UCSD-AML1 (cell line): ENCODE results near the gene TENM3.

Source experiments
- DNase-seq: peaks from one replicate; lab custom pipeline; 2025; ENCODE audit not compliant: unreplicated experiment; lab: John Stamatoyannopoulos, UW

Gene TENM3

DNA sequence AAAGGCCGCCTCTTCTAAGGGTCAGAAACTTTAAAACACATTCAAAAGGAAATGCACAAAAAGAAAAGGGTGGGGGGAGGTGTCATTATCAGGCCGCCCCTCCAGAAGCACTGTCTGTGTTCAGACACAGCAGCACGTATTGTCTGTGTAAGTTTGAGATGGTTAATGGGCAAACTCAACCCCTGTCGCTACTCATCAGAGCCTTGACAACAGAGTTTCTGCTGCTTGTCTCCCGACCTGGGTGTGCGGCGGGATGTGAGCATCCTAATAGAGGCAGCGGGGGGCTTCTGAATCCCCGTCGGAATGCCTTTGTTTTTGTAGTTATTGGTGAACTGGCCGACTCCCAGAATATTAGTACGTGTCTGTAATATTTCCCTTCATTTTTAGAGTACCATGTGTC, 515.1 kb downstream of the TENM3 start:
- DNase-seq, result no peak

DNA sequence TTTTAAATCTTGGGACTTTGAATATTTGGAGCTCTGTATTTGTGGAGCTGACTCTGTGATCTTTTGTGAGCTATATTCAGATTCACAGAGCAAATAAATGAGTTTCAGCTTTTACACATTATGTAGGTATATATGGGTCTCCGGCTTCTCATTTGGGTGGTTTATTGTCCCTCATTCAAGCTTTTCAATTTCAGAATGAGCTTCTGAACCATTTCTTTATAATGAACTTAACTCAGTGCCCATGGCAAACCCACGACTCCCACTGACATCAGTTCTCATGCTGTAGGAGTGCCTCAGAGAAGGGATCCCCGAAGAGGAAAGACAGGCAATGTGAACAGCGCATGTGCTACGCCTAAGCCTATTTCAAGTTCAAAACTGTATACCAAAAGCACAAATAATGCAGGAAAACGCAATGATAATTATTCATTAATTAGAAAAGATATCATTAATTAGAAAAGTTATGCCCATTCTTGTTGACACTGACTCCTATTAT, 517.4 kb downstream of the TENM3 start:
- no peak for DNase-seq

DNA sequence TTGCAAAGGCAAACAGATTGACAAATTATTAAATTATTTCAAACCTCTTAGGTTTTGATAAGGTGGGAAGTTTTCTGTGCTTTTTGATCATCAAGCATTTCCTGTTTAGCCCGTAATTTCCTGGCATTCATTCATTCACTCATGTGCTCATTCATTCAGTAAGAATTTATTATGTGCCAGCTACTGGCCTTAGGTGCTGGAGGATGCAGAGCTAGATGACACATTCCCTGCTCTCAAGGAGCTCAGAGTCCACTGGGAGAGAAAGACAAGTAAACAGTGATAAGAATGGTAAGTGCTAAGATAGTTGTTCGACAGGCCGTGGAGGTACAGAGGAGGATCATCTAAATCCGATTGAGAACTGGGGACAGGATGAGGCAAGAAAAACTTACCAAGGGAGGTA, 520.9 kb downstream of the TENM3 start:
- no peak for DNase-seq

DNA sequence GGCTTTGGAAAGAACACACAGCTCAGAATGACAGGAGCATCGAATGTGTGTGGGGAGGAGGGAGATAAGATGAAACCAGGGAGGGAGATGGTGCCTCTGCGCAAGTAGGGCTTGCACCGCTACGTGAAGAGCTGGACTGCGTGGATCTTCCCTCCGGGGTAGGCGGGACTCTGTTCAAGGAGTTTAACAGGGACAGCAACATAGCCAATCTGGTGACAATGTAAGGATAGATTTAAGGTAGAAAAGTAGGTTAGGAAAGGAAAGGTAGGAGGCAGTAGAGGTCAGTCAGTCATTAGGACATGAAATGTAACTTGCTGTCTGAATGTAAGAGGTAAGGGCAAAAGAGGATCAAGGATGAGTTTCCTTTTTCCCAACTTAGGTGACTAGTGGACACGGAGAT, 521.4 kb downstream of the TENM3 start:
- DNase-seq, result no peak

DNA sequence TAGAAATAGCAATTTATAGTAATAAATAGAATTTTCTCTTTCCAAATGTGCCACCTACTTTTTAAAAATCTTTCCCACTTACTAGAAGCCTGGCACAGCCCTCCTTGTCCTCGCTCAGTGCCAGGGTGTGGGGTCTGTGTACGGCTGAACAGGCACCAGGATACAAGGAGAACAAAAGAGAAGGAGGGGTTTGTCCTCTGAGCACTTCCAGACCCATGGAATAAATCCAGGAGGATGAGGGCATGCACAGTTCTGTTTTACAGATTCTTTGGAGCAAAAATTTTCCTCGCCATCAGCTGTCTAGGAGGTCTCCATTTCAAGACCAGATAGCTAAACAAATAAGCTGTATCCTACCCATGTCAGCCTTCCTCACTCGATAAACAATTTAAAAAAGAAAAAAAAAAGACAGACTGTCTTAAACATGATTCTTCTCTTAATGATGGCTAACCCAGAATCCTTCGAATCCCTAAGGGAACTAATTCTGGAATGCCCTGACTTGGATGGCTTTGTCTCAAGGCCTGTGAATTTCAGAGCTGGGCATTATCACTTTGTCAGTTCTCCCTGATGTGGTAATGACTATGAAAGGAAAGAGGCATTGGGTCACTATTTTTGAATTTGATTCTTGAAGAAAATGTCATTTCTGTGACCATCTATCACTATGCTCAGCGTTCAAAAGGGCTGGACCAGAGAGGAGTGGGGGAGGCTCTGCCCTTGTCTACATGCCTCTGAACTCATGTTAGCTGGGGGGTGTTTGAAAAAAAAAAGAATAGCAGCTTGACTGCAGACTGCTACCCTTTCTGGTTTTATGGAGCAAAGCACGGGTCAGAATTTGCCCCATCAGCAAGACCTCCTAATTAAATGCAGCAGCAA, 523.0 kb downstream of the TENM3 start:
- no peak for DNase-seq

DNA sequence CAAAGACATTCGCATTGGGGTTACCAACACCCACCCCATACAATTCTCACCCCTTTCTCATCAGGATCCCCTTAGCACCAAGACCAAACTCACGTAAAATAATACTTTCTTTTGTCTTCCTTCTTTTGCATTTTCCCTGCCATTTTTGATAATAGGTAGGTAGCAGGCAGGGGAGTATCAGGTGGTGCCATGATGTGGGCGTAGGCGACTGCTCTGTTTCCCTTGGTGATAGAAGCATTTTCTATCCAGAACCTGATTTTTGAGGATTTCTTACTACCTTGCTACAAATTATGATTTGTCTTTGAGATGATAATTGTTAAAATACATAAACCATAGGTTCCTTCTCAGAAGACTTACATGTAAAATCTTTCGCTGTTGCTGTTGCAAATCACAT, 523.7 kb downstream of the TENM3 start:
- no peak for DNase-seq

DNA sequence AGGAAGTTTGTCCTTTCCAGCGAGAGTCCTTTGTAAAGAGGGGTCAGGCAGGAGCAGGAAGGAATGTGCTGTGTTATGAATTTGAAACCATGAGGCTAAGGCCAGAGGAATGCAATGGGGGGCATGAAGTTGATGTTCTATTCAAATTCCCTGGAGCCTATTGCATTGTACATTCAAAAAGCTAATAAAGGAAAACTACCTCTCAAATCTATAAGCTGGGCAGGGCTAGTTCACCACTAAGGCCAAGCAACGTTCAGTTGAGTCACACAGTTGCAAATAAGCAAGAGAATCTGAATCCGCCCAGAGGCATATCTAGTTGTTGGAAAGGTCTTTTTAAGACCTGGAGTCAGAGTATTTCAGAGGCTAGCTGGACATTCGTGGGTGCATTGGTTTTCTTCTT, 525.6 kb downstream of the TENM3 start:
- DNase-seq, result no peak

DNA sequence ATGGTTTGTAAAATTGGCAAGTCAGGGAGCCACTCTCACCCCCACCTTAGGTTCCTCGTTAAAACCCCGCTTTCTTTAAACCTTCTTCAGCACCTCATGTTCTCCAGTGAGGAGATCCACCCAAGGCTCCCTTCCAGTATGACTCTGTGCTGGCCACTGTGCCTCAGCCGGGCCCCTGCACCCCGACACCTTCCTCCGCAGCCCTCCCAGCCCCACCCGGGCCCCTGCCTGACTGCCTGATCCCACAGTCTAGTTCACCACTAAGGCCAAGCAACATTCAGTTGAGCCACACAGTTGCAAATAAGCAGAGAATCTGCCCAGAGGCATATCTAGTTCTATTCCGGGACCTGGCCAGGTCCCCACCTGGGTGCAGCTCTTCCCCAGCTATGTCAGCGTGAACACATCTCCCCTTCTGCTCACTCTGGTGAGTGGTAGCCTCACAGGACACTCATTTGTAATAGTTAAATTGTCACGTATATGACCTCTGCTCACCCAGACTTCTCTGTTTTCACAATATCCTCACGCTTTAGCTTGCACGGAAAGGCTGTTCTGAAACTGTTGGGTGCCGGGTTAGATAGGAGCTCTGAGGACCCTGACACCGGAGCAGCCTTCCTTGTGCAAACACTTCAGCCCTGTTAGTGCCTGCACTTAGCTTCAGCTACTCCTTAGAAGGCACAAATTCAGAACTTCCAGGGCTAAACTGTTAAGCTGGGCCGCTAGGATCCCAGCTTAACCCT, 527.2 kb downstream of the TENM3 start:
- DNase-seq, result no peak

DNA sequence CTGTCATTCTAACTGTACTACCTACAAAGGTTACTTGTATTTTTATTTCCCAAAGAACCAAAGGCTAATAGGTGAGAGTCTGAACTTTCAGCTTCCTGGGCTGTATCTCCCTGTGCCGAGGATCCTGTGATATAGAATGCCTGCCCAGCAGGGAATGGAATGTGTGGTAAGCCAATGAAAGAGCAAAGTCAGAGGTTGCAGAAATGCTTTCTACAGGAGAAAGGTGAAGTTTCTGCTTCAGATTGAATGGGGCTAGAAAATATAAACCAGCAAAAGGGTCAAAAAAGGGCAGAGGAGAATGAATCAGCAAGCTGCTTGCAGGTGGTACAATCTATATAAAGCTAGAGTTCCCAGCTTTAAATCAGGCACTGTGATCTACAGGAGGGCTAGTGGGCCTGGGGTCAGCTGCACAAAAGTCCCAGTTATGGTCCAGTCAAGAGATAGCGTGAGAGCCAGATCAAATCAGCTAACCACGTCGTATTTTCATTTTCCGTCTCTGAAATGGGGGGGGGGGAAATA, 527.9 kb downstream of the TENM3 start:
- no peak for DNase-seq

DNA sequence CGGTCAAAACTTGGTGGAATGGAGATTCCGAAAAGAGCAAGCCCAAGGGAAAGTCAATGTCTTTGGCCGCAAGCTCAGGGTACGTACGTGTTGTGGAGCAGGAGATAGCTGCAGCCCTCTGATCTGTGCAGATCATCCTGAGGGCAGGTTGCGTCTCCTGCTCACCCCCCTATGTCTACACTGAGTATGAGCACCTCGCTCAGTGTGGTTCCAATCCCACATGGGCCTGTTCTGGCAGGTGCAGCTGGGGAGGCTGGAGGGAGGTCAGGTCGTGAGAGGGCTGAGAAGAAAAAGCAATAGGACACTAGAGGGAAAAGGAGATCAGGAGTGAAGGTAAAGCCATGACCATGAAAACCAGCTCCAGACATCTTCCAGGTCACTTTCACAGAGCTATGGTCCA, 531.9 kb downstream of the TENM3 start:
- no peak for DNase-seq

DNA sequence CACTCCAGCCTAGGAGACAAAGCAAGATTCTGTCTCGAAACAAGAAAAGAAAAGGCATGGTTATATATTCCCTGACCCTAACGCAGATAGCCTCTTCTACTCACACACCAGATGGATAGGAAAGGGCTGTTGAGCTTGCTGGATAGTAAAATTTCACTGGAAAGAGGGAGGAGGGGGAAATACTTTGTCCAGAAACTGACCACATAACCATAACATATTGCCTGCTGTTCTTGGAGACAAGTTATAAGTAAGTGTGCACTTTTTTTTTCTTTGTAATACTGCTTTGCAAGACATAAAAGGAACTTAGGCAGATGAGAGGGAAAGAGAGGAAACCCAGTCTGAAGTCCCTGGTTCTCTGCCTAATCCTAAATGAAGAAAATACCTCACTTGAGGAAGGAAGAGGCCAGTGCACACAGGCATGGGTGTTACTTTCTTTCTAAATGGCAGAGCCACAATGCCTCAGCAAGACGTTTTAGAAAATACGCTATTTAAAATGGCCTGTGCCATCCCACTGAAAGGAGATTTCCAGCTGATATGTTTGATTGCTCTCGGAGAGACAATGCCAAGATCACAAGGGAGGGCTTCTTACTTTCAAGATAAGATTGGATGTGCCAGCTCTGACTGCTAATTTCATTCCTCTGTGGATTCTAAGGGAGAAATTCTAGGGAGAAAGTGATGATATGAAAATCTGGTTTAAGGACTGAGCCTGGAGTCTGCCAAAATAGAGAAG, 533.3 kb downstream of the TENM3 start:
- no peak for DNase-seq

DNA sequence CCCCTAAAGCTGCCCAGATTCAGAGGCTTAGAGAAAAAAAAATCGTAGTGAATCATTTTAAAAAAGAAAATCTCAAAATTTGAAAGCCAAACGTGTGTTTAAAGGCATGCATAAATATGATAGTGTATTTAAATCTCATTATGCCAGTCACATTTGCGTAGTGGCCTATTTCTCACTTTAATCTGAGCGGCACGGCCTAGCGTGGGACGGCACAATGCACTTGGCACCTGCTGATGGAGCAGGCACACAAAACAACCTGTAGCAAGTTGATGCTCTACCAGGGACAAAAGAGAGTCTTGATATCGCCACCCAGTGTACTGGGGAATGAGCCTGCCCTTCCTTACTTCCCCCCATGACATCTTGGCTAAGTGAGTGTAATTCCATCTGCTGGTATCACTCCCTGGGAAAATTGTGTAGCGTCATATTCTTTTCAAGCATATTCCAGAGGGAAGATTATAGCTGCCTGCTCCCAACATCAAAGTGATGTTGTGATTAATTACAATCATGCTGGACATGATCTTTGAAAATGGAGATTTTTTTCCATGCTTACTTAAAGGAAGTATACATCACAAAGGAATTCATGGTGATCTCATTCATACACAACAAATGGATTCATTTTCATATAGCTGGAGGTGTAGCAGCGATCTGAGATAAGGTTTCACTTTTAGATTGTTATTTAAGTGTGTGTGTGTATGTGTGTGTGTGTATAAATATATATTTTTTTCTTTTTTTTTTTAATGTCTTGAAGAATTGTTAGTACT, 535.2 kb downstream of the TENM3 start:
- DNase-seq, result no peak

DNA sequence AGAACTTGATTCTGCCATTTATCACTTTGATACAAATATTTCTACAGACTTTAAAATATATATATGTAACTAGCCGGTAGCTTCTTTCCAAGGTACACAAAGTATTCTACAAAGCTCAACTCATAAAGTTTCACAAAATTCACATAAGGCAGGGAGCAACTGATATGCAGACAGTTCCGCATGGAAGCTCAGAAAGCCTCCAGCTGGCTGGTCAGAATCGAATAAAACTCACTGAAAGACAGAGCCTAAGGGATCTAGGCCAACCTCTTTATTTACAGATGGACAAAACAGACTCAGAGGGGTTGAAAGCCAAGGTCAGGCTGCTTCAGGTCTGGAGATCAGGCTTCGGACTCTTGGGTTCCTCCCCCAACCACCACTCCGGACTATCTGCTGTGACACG, 543.8 kb downstream of the TENM3 start:
- no peak for DNase-seq

DNA sequence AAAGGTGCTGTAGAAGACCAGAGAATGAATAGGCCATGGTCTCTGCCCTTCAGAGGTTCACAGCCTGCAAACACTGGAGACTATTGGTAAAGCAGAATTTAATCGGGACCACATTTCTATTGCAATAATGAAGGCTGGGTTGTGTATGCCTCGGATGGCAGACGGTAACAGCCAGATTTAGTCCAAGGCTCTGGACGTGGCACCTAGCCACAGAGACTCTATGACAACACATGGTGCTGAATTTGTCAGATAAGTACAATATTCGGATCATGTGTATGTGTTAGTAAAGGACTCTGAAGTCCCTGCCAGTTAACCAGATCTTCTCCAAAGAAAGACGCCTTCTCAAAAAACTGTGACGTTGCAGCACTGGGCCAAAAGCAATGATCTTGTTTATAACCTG, 545.0 kb downstream of the TENM3 start:
- no peak for DNase-seq

DNA sequence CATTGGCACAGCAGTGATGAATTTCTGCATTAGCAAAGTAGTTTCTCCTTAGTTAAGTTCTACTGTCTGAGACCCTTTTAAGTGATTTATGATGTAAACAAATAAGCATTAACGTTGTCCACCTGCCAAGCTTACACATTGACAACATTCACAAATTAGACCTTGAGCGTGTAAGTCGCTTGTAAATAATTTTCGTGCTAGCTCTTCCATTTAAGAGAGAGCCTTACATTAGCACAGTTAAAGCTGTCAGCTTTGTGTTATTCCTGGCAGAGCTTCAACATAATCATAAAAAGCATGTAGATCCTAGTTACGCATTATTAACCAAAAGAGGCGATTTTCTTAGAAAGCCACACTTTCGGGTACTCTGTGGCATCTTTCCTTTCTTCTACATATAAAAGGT, 546.3 kb downstream of the TENM3 start:
- no peak for DNase-seq

DNA sequence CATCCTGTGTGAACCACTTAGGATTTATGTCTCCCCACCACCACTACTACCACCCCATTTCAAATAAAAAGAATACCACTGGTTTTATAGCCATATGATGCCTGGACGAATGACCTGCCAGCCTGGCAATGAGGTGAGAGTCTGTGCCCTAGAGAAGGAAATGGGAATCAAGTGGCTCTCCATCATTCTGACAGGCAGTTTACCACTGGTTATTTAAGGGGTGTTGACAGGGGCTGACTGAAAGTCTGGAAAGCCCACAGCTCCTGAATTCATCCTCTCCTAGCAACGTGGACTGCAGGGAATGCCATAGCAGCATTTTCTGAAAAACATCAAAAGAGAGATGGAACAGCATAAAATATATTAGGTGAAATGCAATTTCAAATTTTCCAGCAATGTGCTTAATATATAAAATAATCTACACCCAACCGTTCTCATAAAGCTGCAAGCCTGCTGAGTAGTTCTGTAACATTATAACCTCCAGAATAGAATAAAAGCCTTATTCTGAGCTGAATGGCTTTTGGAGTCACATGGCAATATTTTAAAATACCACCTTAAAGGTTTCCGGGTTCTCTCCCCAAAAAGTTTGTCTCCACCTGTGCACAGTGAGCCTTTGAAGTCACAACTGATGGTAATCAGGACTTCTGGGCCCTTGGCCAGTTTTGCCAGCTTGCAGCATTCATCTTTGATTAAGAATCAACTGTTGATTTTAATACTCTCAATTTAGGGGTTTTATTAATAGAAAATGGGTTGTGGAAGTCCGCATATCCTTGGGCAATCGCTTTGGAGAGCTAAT, 552.4 kb downstream of the TENM3 start:
- no peak for DNase-seq

DNA sequence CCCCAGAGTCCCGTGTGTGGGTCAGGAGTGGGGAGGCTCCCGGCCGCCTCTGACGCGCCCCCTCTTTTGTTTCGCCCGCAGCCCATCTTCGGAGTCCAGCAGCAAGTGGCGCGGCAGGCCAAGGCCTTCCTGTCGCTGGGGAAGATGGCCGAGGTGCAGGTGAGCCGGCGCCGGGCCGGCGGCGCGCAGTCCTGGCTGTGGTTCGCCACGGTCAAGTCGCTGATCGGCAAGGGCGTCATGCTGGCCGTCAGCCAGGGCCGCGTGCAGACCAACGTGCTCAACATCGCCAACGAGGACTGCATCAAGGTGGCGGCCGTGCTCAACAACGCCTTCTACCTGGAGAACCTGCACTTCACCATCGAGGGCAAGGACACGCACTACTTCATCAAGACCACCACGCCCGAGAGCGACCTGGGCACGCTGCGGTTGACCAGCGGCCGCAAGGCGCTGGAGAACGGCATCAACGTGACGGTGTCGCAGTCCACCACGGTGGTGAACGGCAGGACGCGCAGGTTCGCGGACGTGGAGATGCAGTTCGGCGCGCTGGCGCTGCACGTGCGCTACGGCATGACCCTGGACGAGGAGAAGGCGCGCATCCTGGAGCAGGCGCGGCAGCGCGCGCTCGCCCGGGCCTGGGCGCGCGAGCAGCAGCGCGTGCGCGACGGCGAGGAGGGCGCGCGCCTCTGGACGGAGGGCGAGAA, 556.5 kb downstream of the TENM3 start:
- no peak for DNase-seq

DNA sequence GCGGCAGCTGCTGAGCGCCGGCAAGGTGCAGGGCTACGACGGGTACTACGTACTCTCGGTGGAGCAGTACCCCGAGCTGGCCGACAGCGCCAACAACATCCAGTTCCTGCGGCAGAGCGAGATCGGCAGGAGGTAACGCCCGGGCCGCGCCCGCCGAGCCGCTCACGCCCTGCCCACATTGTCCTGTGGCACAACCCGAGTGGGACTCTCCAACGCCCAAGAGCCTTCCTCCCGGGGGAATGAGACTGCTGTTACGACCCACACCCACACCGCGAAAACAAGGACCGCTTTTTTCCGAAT, 557.0 kb downstream of the TENM3 start:
- DNase-seq, result no peak

DNA sequence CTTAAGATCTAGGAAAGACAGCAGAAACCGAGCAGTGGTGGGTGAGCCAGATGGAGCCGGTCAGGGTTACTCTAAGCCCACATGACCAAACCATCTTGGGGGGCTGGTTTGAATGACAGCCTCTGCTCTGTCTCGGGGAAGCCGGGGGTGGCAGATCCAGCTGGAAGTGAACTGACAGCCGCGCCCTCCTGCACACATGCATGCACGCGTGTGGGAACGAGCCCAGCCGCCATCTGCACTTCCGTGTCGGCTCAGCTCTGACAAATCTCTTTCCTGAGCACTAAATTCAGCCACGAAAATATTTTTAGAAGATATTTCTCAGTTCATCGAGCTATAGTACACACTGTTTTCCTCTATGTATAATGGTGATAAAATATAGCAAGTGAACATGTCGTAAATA, 558.4 kb downstream of the TENM3 start:
- peak; percentile 26 for DNase-seq

DNA sequence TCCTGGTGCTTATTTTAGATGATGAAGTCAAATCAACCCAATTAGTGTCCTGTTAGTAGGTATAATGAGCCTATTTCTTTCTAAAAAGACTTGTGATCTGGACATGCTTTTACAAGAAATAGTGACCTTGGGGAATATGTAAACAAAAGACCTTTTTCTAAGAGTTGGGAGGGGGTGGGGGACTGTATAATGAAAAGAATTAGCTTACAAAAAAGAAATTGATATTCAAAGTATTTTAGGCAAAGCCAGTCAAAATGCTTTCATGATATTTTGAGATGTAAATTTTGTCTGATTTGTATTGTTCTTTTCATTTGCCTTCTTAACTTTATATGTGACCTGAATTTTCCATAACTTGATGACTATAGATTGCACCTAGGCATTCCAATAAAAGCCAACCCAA, 559.4 kb downstream of the TENM3 start:
- DNase-seq, result no peak
